A549 (cell line): ENCODE measurements around the gene TRIM47.

Experiments
- KDM1A ChIP-seq: fragments of 200-600 bp; sonication (generic); IDR thresholded peaks from 2 replicates; pipeline ENCODE4 v1.6.1; 2016; ENCODE audit warnings: low read depth, mild to moderate bottlenecking
- MYC ChIP-seq: IDR thresholded peaks from 2 replicates; pipeline ENCODE4 v1.6.1; 2012; ENCODE audit warnings: mild to moderate bottlenecking, inconsistent platforms, low read length, improper control_type of control experiment, borderline replicate concordance
- TF ChIP-seq, protein P1 (sequence below): fragments of 200-600 bp; sonication (generic); IDR thresholded peaks from 2 replicates; pipeline ENCODE4 v1.6.1; 2016; ENCODE audit warnings: antibody characterized with exemption, mild to moderate bottlenecking, moderate library complexity

DNA sequence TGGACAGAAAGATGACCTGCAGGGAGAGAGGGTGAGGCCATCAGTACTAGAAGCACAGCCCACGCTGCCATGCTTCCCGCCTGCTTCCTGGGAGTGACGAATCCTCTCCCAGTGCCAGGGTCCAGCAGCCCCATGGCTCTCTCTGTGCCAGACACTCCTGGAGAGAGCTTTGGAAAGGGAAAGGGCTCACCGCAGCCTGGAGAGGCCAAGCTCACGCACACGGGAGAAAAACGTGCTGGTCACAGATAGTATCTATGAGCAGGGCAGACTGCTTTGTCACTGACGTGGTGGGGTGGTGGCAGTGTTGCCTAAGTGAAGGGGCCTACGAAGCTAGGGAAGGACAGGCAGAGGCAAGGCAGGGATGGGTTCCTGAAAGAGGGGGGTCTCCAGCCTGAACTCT, 28.7 kb downstream of the TRIM47 start:
- TF ChIP-seq KDM1A = no peak
- TF ChIP-seq, protein P1, sequence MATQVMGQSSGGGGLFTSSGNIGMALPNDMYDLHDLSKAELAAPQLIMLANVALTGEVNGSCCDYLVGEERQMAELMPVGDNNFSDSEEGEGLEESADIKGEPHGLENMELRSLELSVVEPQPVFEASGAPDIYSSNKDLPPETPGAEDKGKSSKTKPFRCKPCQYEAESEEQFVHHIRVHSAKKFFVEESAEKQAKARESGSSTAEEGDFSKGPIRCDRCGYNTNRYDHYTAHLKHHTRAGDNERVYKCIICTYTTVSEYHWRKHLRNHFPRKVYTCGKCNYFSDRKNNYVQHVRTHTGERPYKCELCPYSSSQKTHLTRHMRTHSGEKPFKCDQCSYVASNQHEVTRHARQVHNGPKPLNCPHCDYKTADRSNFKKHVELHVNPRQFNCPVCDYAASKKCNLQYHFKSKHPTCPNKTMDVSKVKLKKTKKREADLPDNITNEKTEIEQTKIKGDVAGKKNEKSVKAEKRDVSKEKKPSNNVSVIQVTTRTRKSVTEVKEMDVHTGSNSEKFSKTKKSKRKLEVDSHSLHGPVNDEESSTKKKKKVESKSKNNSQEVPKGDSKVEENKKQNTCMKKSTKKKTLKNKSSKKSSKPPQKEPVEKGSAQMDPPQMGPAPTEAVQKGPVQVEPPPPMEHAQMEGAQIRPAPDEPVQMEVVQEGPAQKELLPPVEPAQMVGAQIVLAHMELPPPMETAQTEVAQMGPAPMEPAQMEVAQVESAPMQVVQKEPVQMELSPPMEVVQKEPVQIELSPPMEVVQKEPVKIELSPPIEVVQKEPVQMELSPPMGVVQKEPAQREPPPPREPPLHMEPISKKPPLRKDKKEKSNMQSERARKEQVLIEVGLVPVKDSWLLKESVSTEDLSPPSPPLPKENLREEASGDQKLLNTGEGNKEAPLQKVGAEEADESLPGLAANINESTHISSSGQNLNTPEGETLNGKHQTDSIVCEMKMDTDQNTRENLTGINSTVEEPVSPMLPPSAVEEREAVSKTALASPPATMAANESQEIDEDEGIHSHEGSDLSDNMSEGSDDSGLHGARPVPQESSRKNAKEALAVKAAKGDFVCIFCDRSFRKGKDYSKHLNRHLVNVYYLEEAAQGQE = no peak
- TF ChIP-seq MYC = no peak
